GDM1 (cell line): Measurements from ENCODE around the gene DNAAF9.

Source experiments
- DNase-seq: peaks from one replicate; lab custom pipeline; 2025; lab: John Stamatoyannopoulos, UW

The DNAAF9 gene

DNA sequence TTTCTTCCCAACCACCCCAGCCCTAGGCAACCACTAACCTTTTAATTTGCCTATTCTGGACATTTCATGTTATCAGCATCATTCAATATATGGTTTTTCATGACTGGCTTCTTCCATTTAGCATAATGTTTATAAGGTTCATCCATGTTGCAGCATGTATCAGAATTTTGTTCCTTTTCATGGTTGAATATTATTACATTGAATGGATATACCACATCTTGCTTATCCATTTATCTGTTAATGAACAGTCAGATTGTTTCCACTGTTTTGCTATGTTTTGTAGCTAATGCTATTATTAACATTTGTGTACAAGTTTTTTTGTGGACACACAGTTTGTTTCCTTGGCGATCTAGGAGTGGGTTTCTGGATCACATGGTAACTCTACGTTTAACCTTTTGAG is 3.0 kb upstream of the DNAAF9 start:
- DNase-seq = no peak

DNA sequence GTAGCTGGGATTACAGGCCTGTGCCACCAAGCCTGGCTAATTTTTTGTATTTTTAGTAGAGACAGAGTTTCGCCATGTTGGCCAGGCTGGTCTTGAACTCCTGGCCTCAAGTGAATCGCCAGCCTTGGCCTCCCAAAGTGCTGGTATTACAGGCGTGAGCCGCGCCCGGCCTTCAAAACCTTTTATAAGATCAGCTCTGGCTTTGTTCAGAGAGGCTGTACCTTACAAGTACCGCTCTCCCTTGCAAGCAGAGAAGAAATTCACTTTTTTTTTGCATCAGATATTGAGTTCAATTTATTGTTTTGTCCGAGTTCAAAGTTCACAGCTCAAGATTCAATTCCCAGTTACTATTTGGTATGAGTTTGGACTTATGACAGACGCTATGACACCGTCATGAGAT is 1.9 kb upstream of the DNAAF9 start:
- DNase-seq = no peak

DNA sequence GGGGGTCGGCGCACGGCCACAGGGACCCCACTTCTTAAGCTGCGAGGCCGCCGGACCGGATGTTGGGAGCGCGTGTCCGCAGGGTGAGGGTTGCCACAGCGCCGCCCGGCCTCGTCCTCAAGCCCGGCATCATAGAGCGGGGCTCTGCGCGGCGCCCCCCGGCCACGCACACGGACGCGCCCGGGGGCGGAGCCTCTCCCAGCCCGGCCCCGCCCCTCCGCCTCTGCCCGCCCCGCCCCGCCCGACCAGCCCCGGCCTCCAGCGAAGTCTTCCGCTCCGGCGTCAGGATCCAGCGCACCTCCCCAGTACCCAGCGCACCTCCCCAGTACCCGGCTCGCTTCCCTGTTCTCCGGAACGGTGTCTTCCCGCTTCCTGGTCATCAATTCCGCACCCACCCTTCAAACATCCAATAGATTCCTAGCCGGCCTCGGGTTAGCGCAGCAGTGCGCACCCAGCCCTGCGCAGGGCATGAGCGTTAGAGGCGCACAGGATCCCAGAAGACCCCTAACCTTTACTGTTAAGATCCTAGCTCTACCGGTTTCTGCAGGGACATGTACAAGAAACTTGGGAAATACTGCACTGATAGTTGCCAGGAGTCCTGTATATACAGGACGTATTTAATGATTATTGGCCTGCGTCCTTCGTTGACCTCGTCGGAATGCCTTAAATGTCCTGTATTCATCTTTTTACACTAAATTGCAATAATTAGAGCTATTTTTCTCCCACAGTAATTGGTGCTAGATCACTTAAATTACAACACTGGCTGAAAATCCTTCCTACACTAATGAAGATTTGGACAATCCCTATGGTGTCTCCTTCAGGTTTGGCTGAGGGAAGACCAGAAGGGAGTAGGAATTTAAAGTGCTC is 535 bp upstream of the DNAAF9 start:
- DNase-seq = peak; percentile 62

DNA sequence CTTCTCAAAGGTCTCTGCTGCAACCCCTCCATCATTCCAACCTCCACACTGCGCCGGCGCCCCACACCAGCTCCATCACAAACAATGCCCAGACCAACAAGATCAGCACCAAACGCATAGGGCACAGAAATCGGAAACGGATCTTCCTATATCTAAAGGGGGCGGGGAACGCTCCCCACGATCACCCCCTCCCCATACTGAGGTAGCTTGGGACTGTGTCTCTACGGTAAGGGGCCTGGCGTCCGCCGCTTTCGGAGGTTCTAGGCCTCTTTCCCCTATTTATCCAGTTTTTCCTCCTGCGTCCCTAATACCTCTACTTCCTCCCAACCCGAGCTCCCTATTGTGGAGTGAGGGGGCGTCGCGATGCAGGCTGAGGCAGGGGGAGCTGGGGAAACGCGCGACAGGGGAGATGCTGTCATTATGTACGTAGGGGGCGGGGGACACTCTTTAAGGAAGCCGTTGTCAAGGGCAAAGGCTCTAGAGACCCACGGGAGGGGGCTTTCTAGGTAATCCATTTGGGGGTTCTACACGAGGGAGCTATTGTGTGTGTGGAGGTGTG is 909 bp downstream of the DNAAF9 start:
- DNase-seq = no peak

DNA sequence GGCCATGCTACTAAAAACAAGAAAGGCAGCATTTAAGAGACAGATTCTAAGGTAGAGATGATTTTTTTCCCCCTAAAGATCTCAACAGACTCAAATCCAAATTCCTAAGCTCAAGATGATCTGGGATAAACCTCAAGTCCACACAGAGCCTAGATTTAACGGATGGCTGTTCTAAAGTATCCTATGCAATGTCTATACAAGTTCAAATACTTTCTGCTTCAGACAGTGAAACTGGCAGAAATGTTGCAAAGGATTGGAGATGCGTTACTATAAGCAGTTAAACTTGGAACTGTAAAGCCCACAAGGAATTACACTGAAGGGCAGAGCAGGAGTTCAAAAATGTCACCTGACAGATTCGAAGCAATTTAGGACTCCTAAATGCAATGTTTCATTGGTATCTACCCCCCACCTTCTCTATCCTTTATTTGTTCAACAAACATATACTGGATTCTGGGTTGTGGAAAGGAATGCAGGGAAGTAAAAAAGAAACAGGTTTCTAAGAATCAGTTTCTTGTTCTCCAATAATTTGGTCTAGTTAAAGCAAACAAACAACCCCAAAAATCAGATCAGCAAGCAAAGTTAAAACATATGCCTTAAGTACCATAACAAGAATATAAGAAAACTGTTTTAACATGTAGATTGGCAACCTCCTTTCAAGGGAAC is 1.6 kb downstream of the DNAAF9 start:
- DNase-seq = no peak

DNA sequence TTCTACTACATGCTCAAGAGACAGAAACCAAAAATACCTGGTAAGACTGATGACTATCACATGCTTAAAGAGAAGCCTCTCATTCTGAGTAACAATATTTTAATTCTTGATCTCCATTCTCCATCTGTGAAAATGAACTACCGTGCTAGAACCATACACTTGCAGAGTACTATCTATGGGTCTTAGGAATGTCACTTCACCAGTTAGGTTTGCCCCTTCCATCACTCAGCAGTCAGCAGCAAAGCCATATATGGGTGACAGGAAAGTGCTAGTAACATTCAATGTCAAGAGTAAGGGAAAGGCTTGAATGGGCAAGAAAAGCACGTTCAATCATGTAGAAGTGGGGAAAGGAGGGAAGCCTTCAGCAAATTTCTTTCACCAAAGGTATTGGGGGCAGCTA is 2.3 kb downstream of the DNAAF9 start:
- no peak for DNase-seq

DNA sequence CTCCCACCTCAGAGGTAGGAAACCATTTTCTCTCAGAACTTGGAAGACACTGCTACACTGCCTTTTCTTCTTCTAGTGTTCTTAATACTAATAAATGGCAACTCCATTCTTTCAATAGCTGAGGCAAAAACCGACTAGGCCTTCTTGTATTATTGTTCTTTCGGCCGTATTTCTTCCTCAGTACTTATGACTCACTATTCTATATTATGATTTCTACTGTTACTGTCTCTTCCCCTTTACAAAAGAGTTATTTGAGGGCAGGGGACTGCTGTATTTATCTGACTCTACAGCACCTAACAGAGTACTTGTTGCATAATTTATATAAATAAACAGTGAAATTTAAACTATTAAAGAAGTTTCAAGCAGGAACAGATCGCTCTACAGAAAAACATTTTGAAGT is 3.1 kb downstream of the DNAAF9 start:
- DNase-seq = no peak

DNA sequence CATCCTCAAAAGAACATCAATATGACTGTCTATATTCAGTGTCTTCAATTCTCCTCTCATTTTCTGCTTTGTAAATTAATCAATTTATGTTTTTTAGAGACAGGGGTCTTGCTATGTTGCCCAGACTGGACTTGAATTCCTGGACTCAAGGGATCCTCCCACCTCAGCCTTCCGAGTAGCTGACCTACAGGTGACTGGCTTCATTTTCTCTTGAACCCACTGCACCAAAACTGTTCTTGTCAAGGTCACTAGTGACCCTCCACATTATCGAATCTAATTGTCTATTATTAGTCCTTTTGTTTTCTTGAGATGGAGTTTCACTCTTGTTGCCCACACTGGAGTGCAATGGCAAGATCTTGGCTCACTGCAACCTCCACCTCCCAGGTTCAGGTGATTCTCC is 3.7 kb downstream of the DNAAF9 start:
- DNase-seq = no peak

DNA sequence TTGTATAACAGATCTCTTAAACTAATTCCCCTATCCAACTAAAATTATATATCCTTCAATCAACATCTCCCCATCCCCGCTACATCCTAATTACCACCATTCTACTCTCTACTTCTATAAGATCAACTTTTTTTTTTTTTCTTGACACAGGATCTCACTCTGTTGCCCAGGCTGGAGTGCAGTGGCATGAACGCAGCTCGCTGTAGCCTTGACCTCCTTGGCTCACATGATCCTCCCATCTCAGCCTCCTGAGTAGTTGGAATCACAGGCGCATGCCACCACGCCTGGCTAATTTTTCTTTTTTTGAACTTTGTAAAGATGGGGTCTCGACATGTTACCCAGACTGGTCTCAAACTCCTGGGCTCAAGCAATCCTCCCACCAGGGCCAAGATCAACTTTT is 5.0 kb downstream of the DNAAF9 start:
- DNase-seq = no peak

DNA sequence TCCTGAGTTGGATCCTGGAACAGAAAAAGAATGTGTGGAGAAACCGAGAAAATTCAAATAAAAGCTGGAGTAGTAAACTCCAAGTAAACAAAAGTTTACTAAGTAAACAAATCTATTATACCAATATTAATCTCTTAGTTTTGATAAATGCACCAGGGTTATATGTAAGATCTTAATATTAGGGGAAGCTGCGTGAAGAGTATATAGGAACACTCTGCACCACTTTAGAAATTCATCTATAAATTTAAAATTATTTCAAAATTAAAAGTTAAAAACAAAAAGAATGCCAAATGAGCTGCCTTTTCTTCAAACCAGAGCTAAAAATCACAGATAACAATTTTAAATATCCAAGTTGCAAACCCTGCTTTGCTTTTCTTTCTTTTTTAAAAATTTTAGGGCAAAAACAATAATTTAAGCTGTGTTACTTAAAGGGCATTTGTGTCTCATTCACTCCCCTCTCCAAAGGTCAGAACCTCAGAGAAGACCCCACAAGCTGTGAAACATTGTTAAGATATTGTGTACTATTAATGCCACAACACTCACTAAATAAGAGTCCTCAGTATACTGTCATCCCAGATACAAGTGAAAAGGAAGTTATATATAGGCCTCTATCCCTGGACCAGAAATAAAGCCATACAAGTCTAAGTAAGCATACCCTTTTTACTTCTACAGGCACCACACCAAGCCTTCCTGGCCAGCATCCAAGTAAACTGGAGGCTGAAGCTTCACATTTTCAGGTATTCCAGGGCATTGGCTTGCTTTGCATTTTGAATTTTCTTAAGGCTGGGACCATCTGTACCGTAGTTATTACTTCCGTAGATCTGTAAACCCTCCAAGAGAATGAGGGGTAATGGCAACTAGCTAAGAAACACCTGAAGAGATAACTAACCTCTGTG is 7.0 kb downstream of the DNAAF9 start:
- DNase-seq = no peak

DNA sequence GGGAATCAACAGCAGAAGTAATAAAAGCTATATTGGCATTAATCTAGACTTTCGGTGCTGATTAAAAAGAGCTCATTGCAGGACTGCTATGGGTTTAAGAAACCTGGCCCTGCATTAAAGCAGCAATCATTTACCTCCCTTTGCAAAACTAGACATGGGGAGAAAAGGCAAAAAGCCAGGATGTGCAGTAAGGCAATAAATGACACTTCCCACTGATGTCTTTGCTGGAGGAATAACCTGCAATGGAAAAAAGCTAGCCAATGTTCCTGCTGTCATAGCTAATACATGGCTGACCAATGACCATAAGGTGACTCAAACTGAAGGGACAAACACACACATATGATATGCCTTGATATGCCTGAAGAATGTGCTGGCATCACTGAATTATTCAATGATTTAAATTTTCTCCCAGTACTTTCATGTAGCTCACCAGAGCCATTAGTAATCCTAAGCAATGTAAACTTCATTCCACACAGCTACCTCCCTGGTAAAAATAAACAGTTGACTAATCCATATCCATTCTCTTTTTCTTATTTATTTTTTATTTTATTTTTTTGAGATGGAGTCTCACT is 8.7 kb downstream of the DNAAF9 start:
- DNase-seq = no peak

DNA sequence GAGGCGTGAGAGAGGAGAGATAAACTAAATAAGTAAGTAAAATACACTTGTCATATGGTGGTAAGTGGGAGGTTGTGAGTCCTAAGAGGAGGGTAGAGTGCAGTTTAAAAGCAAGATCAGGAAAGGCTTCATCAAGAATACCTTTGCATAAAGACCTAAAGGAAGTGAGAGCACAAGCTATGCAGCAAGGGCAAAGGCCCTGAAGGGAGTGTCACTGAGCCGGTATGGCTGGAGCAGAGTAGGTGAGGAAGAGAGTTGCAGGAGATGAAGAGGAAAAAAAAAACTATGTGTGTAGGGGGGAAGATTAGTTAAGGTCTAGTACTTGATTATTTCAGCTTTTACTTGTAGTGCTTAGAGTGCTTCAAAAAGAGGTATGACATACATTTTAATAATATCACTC is 11.0 kb downstream of the DNAAF9 start:
- no peak for DNase-seq

DNA sequence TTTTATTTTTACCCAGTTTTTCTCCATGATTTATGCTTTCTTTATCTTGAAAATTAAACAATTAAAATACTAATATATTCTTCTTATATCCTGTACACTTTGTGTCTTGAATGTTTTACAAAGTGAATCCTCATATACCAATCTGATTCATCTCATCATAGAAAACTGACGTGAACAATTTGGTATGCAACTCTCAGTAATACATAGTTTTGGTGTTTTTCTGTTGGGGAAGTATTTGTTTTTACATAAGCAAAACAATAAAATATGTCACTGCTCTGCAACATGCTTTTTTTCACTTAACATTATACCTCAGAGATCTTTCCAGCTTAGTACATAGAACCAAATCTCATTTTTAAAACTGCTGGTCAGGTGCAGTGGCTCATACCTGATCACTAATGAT is 14.7 kb downstream of the DNAAF9 start:
- no peak for DNase-seq

DNA sequence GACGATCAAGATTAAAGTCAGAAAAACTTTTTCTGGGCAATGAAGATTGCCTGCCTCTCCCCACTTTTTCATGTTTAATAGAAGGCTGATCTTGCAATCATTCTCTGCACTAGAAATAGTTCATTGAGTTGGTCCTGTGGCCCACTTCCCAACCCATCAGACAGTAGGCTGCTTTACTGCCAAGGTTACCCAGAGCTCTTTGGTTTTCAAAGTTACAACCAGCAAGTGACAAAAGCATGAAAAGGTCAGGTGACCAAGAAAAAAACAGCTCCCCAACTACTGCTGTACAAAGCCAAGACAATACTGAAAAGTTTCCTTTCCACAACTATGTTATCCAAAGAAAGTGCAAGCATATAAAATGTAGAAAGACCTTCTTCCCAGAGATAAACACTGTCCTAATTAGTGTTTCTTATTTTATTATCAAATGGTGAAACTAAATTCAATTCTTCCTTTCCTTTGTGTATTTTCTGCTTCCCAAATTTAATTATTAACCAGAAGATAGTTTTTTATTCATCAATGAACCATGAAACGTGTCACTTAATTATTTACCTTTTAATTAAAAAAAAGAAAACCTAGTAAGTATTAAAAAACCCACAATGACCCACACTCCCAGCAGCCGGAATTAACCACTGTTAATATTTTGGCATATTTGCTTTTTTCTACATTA is 16.6 kb downstream of the DNAAF9 start:
- DNase-seq = no peak

DNA sequence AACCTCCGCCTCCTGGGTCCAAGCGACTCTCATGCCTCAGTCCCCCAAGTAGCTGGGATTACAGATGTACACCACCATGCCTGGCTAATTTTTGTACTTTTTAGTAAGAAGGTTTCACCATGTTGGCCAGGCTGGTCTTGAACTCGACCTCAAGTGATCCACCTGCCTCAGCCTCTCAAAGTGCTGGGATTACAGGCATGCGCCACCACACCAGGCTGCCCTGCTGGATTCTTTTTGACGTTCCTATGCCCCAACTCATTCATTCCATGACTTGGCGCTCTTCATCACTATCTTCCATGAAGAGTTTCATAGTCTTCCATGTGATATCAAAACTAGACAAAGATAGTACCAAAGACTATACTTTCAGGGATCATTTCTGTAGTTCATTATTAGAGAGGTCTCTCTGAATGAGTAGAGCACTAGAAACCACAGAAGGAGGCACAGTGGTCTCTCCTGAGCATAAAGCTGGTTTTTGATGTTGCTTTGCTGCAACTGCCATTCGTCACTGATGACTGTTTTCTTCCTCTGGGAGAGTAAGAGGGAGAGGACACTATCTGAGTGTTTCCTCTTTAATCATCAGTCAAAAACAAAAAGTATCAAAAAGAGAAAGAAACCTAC is 23.5 kb downstream of the DNAAF9 start:
- DNase-seq = no peak

DNA sequence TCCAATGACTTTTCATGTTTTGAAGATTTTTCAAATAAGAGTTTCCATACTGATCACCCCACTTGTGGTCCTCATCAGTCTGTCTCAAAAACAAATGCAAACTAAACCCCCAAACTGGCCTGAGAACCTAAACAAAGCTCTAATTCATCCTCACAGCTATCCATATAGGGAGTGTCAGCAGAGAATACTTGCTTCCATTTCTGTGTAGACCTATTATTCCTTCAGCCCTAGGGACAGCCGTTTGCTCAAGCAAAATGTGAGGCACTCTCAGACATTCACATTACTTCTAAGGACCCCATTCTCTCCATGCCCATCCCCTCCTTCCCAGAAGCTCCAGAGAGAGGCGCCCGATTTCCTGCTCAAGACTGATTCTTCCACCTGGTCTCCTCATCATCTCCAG is 24.6 kb downstream of the DNAAF9 start:
- DNase-seq = no peak

DNA sequence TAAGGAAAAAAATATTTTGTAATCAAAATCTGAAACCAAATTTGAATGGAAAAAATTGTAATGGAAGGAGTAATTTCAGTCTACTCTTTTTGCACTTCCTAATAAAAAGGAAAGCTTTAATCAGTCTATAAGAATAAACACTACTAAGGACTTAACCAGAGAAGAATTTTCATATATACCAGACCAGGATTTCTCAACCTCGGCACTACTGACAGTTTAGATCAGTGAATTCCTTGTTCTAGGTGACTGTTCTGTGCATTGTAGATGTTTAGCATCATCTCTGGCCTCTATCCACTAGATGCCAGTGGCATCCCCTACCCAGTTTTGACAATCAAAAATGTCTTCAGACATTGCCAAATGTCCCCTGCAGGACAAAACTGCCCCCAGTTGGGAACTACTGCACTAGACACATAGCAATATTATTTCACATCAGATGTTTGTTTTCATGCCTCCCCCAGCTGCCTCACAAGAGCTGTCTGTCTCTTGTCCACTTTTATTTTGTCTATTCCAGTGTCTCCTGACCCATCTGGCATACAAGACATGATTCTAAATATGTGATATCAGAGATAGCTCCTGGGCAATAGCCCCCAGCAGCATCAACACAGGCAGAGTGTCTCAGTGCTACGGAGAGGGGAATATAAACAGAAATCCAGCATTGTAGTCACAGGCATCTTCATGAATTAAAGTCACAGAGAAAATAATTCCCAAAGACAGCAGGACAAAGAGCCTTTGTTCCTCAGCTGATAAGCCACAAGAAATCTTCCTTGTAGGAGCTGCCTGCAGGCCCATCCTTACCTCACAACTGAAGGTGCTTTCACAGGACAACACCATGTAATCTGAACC is 27.0 kb downstream of the DNAAF9 start:
- no peak for DNase-seq

DNA sequence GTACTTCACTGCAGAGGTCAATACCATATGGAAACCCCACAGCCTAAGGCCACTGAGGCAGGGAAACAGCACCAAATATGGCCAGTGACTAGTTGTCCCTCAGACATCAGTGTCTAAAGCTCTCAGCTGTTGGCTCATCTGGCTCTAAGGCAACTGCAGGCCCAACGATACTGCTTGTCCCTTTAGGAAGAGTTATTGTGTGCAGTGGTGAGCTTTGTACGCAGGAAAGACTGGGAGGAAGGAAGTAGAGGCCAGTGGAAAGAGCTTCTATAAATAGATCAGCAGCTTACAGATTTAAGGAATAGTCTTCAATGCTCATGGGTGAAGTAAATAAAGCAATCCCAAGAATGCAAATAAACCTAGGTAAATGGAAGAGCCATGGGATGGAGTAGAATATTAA is 29.3 kb downstream of the DNAAF9 start:
- DNase-seq = peak; percentile 38

DNA sequence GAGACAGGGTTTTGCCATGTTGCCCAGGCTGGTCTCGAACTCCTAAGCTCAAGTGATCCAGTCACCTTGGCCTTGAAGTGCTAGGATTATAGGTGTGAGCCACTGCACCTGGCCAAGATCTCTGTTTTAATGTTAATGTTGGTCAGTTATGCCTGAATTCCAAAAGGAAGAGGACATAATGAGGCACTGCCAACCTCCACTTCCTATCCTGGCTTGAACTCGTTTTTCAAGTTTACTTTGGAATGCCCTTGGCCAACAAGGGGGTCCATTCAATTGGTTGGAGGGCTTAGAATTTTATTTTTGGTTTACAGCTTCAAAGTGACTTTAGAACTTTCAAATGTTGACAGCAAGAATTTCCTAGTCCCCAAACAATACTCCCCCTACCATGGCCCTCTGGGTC is 29.8 kb downstream of the DNAAF9 start:
- DNase-seq = no peak

DNA sequence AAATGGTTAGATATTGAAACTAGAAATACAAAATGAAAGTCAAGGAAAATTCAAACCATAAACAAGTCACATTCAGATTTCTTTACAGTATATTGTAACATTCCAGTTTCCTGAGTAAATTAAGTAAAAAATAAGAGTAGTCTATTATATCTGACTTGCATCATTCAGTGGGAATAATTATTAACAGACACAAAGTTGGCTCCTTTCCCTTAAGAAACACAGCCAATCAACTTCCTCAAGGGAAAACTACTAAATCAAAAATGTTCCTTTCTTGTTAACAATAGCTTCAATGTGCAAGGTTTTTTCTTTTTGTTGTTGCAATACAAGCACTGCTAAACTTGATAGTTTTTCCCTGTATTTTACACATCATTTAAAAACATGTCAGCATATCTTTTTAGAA is 33.2 kb downstream of the DNAAF9 start:
- no peak for DNase-seq
